Left colon (tissue), 2 donors: ENCODE measurements around the gene TUBB. TPM values are rescaled to one million over a fixed set of nuclear protein-coding genes. Genes with fewer than 3 reads are reported as not detected.
"Not testable (repeated sequence)": the region's sequence is repeated elsewhere in the genome, so short reads cannot be mapped to it uniquely, and the experiment has no call there.

Experiments used
- ATAC-seq: fragments of 200-7000 bp; cut with Tn5 transposase; one replicate; pipeline ENCODE4 v1.9.1; 2020; ENCODE audit warnings: mild to moderate bottlenecking, moderate library complexity
- DNase-seq, 2 donors: peaks; one replicate each; pipeline ENCODE4 v3.0.0-alpha.2; 2020
- intact Hi-C, 2 donors: fragments of 100-400 bp; cut with DNase I in 1 of 2; cut with micrococcal nuclease in 1 of 2; formaldehyde crosslinking; loops; one replicate each; pipeline versions ENCODE4 v1.11.2 to v1.14.0; 2022; cut with DNase I, micrococcal nuclease
- total RNA-seq, 2 donors: library from RNA; stranded (reverse); fragmentation: NEBNext Ultra II Directional; extraction: Animal tissue kit (Norgen Biotek cat#: 25700); gene quantifications; one replicate each; pipeline ENCODE4 v1.2.1, GENCODE V29; 2021
- donor health status: DM: no; HTN: no; CAD: no.
- donor health status: DM: yes; HTN: yes; CAD: no.

The TUBB gene
- total RNA-seq, 2 donors from 2014 or later = 149 to 195 TPM

- DNase-seq (no peak), ATAC-seq (no peak)
- intact Hi-C loops = no loop called here
These were observed 8.3 kb upstream of the TUBB start for GRCh38 chr6:30711758-30712380.

DNA sequence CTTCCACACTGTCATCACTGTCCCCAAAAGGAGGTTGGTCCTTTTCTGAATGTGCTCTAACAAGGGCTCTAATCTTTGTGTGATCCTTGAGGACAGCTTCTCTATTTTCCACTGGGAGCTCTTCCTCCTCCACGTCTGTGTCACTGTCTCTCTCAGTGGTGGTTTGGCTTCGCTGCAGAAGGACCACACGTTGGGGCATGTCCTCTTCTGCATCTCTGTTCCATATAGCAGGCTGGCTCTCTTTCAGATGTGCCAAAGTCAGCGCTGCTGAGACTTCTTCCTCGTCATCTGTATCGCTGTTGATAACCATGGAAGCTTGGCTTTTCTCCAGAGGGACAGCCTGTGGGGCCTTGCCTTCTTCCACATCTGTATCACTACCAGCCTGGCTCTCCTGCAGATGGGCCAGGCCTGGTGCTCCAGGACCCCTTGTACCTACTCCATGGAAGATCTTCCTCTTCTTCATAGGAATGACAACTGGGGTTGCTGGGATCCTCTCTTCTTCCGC is 7.7 kb upstream of the TUBB start:
- DNase-seq = no peak
- no peak for ATAC-seq
- intact Hi-C loops = no loop called here

DNA sequence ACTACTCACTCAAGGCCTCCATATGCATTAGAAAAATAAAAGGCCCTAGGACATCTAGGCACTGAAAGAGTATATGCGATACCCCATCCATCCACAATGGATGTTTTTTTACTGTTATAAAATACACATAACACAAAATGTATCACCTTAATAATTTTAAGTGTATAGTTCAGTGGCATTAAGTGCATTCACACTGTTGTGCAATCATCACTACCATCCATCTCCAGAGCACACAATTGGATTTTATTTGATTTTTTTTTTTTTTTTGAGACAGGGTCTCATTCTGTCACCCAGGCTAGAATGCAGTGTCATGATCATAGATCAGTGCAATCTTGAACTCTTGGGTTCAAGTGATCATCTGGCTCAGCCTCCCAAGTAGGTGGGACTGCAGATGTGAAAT is 5.9 kb upstream of the TUBB start:
- DNase-seq (no peak), ATAC-seq (no peak)
- intact Hi-C loops = no loop called here

GRCh38 chr6:30716879-30717128 is 3.3 kb upstream of the TUBB start:
- intact Hi-C loops = no loop called here

DNA sequence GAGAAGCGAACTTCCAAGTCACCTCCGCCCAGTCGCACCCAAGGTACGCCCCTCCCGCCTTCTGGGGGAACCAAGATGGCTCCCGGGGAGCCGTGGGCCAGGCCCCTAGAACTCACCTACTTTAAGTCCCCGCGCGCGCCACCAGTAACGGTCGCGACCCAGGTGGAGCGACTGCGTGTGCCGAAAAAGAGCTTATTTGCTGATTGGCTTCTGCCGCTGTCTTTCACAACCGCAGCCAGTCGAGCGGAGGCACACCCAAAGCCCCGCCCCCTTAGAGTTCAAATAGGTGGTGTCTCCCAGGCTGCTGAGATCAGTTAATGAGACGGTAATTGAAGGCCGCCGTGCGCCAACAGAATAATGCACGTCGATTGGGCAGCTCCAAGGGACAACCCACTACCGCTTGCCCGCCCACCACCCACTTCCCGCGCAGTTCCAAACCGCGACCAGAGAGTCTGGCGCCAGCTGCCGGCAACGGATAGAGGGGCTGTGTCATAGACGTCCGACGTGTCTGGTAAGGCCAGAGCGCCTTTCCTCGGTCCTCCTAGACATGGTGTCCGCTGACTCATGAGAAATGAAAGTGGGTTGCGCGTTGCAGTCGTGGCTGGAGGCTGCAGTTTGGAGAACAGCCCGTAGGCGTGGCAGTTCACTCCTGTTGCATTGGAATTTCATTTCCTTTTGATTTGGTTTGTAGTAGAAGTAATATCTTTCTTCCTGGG is 2.9 kb upstream of the TUBB start, which contains the start of gene MDC1:
MDC1 (minus strand) TSS at position 153 of the 716 bp plus-strand sequence. CDS start 2,106 bp downstream, outside the sequence.
- peak; percentile 98 to 100 for DNase-seq
- ATAC-seq = peak; percentile 73
- intact Hi-C loops = no loop called here

More at GRCh38 chr6:30716879-30717128, 3.3 kb upstream of the TUBB start:
- DNase-seq = no peak
- ATAC-seq = no peak

- intact Hi-C loops, ATAC-seq: not testable (repeated sequence)
- DNase-seq = peak in 1 of 2 donors; percentile 31
These were observed 2.1 kb upstream of the TUBB start for GRCh38 chr6:30717845-30718720.

DNA sequence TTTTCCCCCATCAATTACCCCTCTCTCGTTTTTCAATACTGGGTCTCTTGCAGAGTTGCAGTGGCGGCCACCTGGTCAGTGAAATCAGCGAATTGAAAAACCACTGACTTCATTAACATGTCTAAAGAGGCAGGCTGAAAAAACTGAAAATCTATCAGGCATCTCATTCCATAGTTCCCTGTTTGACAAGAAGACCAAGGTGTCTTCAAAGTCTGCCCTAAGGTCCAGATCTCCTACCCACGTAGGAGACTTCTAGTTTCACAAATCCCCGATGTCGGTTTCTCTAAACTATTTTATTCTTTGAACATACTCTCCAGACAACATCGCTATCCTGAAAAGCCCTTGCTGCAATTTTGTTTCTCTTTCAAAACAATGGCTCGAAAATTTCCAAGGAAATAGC is 796 bp upstream of the TUBB start:
- ATAC-seq = no peak
- intact Hi-C loops = no loop called here

DNA sequence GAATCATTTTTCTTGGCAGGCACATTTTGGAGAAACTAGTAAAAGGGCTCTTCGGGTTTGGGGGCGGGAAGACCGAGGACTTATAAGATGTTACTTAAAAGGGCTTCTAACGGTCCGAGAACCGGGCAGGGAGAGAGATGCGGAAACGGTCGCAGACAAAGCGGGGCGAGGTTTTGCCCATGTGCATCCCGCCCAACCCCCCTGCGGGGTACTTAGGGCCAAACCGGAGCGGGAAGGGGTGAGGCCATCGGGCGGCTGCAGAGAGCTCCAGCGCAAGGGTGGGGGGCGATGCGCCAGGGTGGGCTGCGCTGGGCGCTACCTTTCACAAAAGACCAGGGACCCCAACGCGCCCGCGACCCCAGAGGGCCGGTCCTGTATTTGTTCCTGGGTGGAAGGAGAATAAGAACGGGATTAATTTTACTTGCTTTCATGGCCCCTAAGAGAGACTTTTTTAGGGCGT is 616 bp downstream of the TUBB start:
- DNase-seq (peak; percentile 85 to 87), ATAC-seq (peak; percentile 33)
- intact Hi-C loops = loop anchor here in 1 of 2 donors (5.0 kb wide), 1 partner anchor 43 kb away; no protein-coding TSS in a partner anchor

More for the DNA sequence above, 796 bp upstream of the TUBB start:
- DNase-seq = no peak

- intact Hi-C loops = loop anchor here (2.0 to 5.0 kb wide), 2 partner anchors 43 to 44 kb away; no protein-coding TSS in a partner anchor
- DNase-seq (peak; percentile 89 to 95), ATAC-seq (peak; percentile 68)
These were observed 1.3 kb downstream of the TUBB start for GRCh38 chr6:30721198-30722024.

GRCh38 chr6:30722025-30722279 is 1.8 kb downstream of the TUBB start:
- intact Hi-C loops = loop anchor here (2.0 to 5.0 kb wide), 2 partner anchors 43 to 45 kb away; no protein-coding TSS in a partner anchor
- peak; percentile 46 to 49 for DNase-seq
- not testable (repeated sequence) for ATAC-seq

- intact Hi-C loops = loop anchor here (2.0 to 5.0 kb wide), 2 partner anchors 44 to 45 kb away; no protein-coding TSS in a partner anchor
- peak; percentile 63 to 88 for DNase-seq
- peak; percentile 8 for ATAC-seq
These were observed 2.3 kb downstream of the TUBB start for GRCh38 chr6:30722280-30723112.

DNA sequence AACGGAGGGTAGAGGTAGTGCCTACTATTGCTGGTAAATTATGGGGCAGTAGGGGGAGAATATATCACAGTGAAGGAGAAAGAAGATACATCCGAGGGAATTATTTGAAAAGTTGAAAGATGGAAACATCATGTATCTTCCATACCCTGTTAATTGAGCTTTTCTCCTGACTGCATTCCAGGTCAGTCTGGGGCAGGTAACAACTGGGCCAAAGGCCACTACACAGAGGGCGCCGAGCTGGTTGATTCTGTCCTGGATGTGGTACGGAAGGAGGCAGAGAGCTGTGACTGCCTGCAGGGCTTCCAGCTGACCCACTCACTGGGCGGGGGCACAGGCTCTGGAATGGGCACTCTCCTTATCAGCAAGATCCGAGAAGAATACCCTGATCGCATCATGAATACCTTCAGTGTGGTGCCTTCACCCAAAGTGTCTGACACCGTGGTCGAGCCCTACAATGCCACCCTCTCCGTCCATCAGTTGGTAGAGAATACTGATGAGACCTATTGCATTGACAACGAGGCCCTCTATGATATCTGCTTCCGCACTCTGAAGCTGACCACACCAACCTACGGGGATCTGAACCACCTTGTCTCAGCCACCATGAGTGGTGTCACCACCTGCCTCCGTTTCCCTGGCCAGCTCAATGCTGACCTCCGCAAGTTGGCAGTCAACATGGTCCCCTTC is 3.1 kb downstream of the TUBB start:
- intact Hi-C loops = loop anchor here (2.0 to 5.0 kb wide), 2 partner anchors 44 to 46 kb away; no protein-coding TSS in a partner anchor
- DNase-seq, ATAC-seq: not testable (repeated sequence)

- ATAC-seq, DNase-seq: not testable (repeated sequence)
- intact Hi-C loops = loop anchor here (2.0 to 5.0 kb wide), 2 partner anchors 45 to 47 kb away; no protein-coding TSS in a partner anchor
These were observed 3.9 kb downstream of the TUBB start for GRCh38 chr6:30723843-30724741.

DNA sequence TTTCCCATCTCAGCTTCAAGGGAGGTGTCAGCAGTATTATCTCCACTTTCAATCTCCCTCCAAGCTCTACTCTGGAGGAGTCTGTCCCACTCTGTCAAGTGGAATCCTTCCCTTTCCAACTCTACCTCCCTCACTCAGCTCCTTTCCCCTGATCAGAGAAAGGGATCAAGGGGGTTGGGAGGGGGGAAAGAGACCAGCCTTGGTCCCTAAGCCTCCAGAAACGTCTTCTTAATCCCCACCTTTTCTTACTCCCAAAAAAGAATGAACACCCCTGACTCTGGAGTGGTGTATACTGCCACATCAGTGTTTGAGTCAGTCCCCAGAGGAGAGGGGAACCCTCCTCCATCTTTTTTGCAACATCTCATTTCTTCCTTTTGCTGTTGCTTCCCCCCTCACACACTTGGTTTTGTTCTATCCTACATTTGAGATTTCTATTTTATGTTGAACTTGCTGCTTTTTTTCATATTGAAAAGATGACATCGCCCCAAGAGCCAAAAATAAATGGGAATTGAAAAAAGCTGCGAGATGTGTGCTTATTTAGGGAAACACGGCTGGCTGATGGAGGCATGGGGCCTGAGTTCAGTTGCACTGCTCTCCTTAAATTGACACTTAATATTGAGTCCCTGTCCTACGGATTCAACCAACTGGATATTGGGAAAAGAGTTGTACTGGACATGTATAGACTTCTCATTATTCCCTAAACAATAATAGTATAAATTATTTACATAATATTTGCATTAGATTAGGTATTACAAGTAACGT is 4.9 kb downstream of the TUBB start:
- ATAC-seq (no peak), DNase-seq (no peak)
- intact Hi-C loops = loop anchor here in 1 of 2 donors (5.0 kb wide), 1 partner anchor 48 kb away; no protein-coding TSS in a partner anchor
